KMS-11 (cell line): Measurements from ENCODE around the gene NUP214.

Experiments used
- H2AFZ ChIP-seq: fragments of 200-600 bp; sonication (generic); 2 replicates; pipeline ENCODE4 v1.6.1; 2016; ENCODE audit warnings: antibody characterized with exemption, mixed run types, low read depth
- H3K27ac ChIP-seq: fragments of 200-600 bp; sonication (generic); 2 replicates; pipeline ENCODE4 v1.6.1; 2016; ENCODE audit warnings: mild to moderate bottlenecking, mixed run types
- H3K27me3 ChIP-seq: fragments of 200-600 bp; sonication (generic); 2 replicates; pipeline ENCODE4 v1.6.1; 2017; ENCODE audit warnings: mild to moderate bottlenecking, low read depth, mixed run types, moderate library complexity; ENCODE audit not compliant: insufficient read depth
- H3K36me3 ChIP-seq: fragments of 200-600 bp; sonication (generic); 2 replicates; pipeline ENCODE4 v1.6.1; 2017; ENCODE audit warnings: mild to moderate bottlenecking, mixed run types; ENCODE audit not compliant: insufficient read depth
- H3K4me1 ChIP-seq: fragments of 200-600 bp; sonication (generic); 2 replicates; pipeline ENCODE4 v1.6.1; 2016; ENCODE audit warnings: mild to moderate bottlenecking, low read depth, mixed run types; ENCODE audit not compliant: poor library complexity, severe bottlenecking
- H3K4me2 ChIP-seq: fragments of 200-600 bp; sonication (generic); 2 replicates; pipeline ENCODE4 v1.7.0; 2016; ENCODE audit warnings: mild to moderate bottlenecking, mixed run types
- H3K4me3 ChIP-seq: fragments of 200-600 bp; sonication (generic); IDR thresholded peaks from 2 replicates; pipeline ENCODE4 v1.6.1; 2017; ENCODE audit warnings: low read depth, low read length, mixed read lengths; ENCODE audit not compliant: insufficient read depth
- H3K79me2 ChIP-seq: fragments of 200-600 bp; sonication (generic); 2 replicates; pipeline ENCODE4 v1.6.1; 2016; ENCODE audit warnings: low read depth, mixed run types; ENCODE audit not compliant: insufficient read depth
- H3K9ac ChIP-seq: fragments of 200-600 bp; sonication (generic); 2 replicates; pipeline ENCODE4 v1.6.1; 2016; ENCODE audit warnings: mild to moderate bottlenecking, mixed run types
- H4K20me1 ChIP-seq: fragments of 200-600 bp; sonication (generic); 2 replicates; pipeline ENCODE4 v1.6.1; 2016; ENCODE audit warnings: mild to moderate bottlenecking, mixed run types; ENCODE audit not compliant: insufficient read depth
- TF ChIP-seq, protein P1 (sequence below): fragments of 200-600 bp; sonication (generic); conservative IDR thresholded peaks from 2 replicates; pipeline ENCODE4 v1.6.1; 2017; ENCODE audit warnings: low read depth, mild to moderate bottlenecking, antibody characterized with exemption, low read length, moderate library complexity, mixed read lengths

Gene NUP214

GRCh38 chr9:131179561-131180219 is 54.3 kb downstream of the NUP214 start:
- H4K20me1 ChIP-seq: no peaks in the 10 kb centered on the region
- no peak overlapping the region for H3K9ac ChIP-seq
- no peaks in the 10 kb centered on the region for H3K36me3 ChIP-seq
- H3K79me2 ChIP-seq: no peaks in the 10 kb centered on the region
- TF ChIP-seq, protein P1, sequence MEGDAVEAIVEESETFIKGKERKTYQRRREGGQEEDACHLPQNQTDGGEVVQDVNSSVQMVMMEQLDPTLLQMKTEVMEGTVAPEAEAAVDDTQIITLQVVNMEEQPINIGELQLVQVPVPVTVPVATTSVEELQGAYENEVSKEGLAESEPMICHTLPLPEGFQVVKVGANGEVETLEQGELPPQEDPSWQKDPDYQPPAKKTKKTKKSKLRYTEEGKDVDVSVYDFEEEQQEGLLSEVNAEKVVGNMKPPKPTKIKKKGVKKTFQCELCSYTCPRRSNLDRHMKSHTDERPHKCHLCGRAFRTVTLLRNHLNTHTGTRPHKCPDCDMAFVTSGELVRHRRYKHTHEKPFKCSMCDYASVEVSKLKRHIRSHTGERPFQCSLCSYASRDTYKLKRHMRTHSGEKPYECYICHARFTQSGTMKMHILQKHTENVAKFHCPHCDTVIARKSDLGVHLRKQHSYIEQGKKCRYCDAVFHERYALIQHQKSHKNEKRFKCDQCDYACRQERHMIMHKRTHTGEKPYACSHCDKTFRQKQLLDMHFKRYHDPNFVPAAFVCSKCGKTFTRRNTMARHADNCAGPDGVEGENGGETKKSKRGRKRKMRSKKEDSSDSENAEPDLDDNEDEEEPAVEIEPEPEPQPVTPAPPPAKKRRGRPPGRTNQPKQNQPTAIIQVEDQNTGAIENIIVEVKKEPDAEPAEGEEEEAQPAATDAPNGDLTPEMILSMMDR: no peak
- no peak overlapping the region for H3K4me2 ChIP-seq
- no peak overlapping the region for H3K27ac ChIP-seq
- H3K4me3 ChIP-seq: no peak overlapping the region
- peaks cover 51% of the 10 kb centered on the region for H3K4me1 ChIP-seq
- no peak overlapping the region for H2AFZ ChIP-seq
- no peaks in the 10 kb centered on the region for H3K27me3 ChIP-seq

DNA sequence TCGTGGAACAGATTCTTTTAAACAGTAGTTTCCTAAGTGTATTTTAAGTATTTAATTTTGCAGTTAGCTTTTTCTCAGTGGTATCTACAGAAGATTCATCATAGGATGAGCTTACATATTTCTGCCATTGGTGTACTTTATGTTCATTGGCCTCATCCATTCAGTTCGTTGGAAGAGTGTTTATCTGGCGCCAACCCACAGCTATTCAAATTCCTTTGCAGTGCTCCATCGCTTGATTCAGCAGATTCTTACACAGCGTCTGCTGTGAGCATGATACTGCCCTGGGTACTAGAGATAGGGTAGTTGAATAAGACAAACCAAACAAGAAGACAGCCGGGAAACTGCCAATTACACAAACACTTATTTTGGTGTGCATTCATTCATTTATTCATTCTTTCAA is 55.1 kb downstream of the NUP214 start:
- H3K36me3 ChIP-seq: no peaks in the 10 kb centered on the region
- no peaks in the 10 kb centered on the region for H3K79me2 ChIP-seq
- peaks cover 43% of the 10 kb centered on the region for H3K4me1 ChIP-seq
- TF ChIP-seq, protein P1: no peak
- H4K20me1 ChIP-seq: no peaks in the 10 kb centered on the region
- H2AFZ ChIP-seq: no peak overlapping the region
- no peak overlapping the region for H3K4me3 ChIP-seq
- no peaks in the 10 kb centered on the region for H3K27me3 ChIP-seq
- no peak overlapping the region for H3K9ac ChIP-seq
- H3K27ac ChIP-seq: no peak overlapping the region
- H3K4me2 ChIP-seq: no peak overlapping the region

- Histone ChIP-seq H3K79me2 (no peaks in the 10 kb centered on the region), H2AFZ (no peak overlapping the region), H3K4me3 (no peak overlapping the region), H3K27me3 (no peaks in the 10 kb centered on the region), H3K36me3 (no peaks in the 10 kb centered on the region), H3K4me1 (peaks cover 36% of the 10 kb centered on the region), H3K9ac (no peak overlapping the region), H3K4me2 (no peak overlapping the region), H4K20me1 (no peaks in the 10 kb centered on the region), H3K27ac (no peak overlapping the region)
- TF ChIP-seq, protein P1: peak; percentile 56
These were observed 55.8 kb downstream of the NUP214 start for GRCh38 chr9:131181091-131181681.

DNA sequence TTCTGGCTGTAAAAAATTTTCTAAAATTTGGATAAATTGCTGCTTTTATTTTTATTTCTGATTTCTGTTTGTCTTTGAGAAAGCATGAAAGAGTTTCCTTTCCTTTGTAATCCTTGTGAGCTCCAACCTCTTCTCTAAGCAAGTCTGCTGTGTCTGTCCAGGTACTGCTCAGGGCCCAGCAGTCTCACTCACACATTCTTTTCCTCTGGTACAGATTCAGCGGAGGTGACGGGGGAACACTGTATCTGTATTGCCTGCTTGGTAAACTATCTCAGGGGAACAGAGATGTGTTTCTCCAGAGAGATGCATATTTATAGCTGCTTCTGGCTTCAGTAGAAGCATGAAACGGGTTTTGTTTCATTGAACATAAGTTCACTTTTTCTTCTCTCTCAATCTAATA is 60.5 kb downstream of the NUP214 start:
- TF ChIP-seq, protein P1: no peak
- H3K9ac ChIP-seq: no peak overlapping the region
- no peak overlapping the region for H3K4me2 ChIP-seq
- H3K4me1 ChIP-seq: no peaks in the 10 kb centered on the region
- H3K27ac ChIP-seq: no peak overlapping the region
- no peak overlapping the region for H2AFZ ChIP-seq
- no peaks in the 10 kb centered on the region for H3K27me3 ChIP-seq
- no peaks in the 10 kb centered on the region for H4K20me1 ChIP-seq
- H3K4me3 ChIP-seq: no peak overlapping the region
- H3K79me2 ChIP-seq: no peaks in the 10 kb centered on the region
- no peaks in the 10 kb centered on the region; the same call in 1 of the 2 replicates for H3K36me3 ChIP-seq
